Mucosa of rectum (tissue), 2 donors: ENCODE data around the gene MGAT3.

Source experiments
- H3K27ac ChIP-seq, 2 donors: one replicate each; pipeline ENCODE4 v1.7.0; 2013; ENCODE audit warnings: inconsistent platforms in 2 of 2, low read depth in 2 of 2, low read length in 2 of 2
- H3K27me3 ChIP-seq, 2 donors: one replicate each; pipeline ENCODE4 v1.7.0; 2013; ENCODE audit warnings: low read length in 2 of 2; ENCODE audit not compliant: control insufficient read depth in 2 of 2, insufficient read depth in 2 of 2
- H3K36me3 ChIP-seq, 2 donors: one replicate each; pipeline ENCODE4 v1.7.0; 2013; ENCODE audit warnings: low read length in 2 of 2; ENCODE audit not compliant: control insufficient read depth in 2 of 2, insufficient read depth in 2 of 2
- H3K4me1 ChIP-seq, 2 donors: one replicate each; pipeline ENCODE4 v1.7.0; 2013; ENCODE audit warnings: low read length in 2 of 2, mild to moderate bottlenecking in 1 of 2; ENCODE audit not compliant: control insufficient read depth in 2 of 2, insufficient read depth in 2 of 2
- H3K4me3 ChIP-seq, 2 donors: one replicate each; pipeline ENCODE4 v1.7.0; 2013; ENCODE audit warnings: low read length in 2 of 2
- H3K9ac ChIP-seq, 2 donors: one replicate each; pipeline ENCODE4 v1.7.0; 2013; ENCODE audit warnings: low read length in 2 of 2, low read depth in 1 of 2, mild to moderate bottlenecking in 1 of 2
- H3K9me3 ChIP-seq, 2 donors: one replicate each; pipeline ENCODE4 v1.7.0; 2013; ENCODE audit warnings: low read length in 2 of 2; ENCODE audit not compliant: control insufficient read depth in 2 of 2
- donor health status: healthy.
- donor health status: Normal muscosa, but diverticular disease.

Gene MGAT3

DNA sequence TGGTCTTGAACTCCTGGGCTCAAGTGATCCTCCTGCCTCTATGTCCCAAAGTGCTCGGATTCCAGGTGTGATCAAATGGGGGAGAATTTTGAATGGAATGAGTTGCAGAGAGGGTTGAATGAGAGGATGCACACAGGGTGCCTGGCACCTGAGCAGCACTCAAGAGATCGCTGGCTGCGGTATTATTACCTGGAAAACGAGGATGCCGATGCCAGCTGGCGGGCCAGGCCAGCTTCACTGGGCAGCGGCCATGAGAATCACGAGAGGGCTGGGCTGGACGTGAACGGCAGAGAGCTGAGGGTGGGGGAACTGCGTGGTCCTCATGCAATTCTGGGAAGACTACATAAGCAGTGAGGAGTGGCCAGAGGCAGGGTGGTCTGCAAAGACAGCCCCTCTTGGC is 2.9 kb downstream of the MGAT3 start:
- Histone ChIP-seq H3K27ac (no peak overlapping the region), H3K4me3 (no peak overlapping the region), H3K9me3 (no peaks in the 10 kb centered on the region), H3K9ac (no peak overlapping the region), H3K36me3 (no peaks in the 10 kb centered on the region), H3K27me3 (peaks cover 6 to 30% of the 10 kb centered on the region in 2 donors), H3K4me1 (peaks cover 0 to 10% of the 10 kb centered on the region in 2 donors)

DNA sequence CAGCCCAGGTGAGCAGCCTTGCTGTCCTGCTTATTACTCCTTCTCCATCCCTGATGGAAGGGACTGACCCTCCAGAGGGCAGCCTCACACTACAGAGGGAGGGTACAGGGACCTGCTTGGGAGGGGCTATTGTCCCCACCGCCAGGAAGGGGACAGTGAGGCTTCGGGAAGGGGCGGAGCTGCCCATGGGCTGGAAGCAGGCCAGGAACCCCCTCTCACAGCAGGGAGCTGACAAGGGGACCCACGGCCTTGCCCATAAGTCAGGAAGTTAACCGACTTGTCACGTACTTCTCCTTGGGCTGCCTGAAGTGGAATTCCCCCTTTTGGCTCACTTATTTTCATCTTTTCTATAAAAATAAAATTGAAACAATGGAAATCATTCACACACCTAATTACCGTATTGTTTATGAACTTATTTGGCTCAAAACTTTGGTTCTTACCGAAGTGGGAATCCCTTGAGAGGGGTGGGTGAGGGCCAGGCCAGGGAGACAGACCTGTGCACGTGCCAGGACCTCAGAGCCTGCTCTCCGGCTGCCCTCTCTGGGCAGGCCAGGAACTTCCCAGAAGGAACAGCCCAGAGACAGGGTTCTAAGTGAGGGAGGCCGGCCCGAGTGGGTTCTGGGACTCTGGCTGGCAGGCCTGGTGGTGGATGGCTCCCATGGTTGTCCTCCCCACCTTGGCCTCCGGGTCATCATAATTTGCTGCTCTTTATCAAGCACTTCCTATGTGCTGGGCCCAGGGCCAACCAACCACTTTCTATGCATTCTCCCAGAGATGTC is 5.8 kb downstream of the MGAT3 start:
- Histone ChIP-seq H3K27ac (peak overlapping the region in 1 of 2 donors; percentile 48), H3K4me3 (no peak overlapping the region), H3K36me3 (no peaks in the 10 kb centered on the region), H3K9me3 (no peaks in the 10 kb centered on the region), H3K27me3 (peaks cover 6 to 19% of the 10 kb centered on the region in 2 donors), H3K4me1 (peaks cover under 1 to 17% of the 10 kb centered on the region in 2 donors), H3K9ac (no peak overlapping the region)

- Histone ChIP-seq H3K4me1 (peaks cover 6 to 17% of the 10 kb centered on the region in 2 donors), H3K9me3 (no peaks in the 10 kb centered on the region), H3K36me3 (no peaks in the 10 kb centered on the region), H3K4me3 (no peak overlapping the region), H3K27me3 (peaks cover 4 to 15% of the 10 kb centered on the region in 2 donors), H3K27ac (peak overlapping the region in 1 of 2 donors; percentile 48), H3K9ac (no peak overlapping the region)
These were observed 6.5 kb downstream of the MGAT3 start for GRCh38 chr22:39463277-39463676.

- Histone ChIP-seq H3K4me3 (no peak overlapping the region), H3K27me3 (peaks cover 0 to 10% of the 10 kb centered on the region in 2 donors), H3K9ac (no peak overlapping the region), H3K4me1 (peaks cover 10 to 17% of the 10 kb centered on the region in 2 donors), H3K27ac (peak overlapping the region in 1 of 2 donors; percentile 23), H3K36me3 (no peaks in the 10 kb centered on the region), H3K9me3 (no peaks in the 10 kb centered on the region)
These were observed 7.1 kb downstream of the MGAT3 start for GRCh38 chr22:39463931-39464390.

DNA sequence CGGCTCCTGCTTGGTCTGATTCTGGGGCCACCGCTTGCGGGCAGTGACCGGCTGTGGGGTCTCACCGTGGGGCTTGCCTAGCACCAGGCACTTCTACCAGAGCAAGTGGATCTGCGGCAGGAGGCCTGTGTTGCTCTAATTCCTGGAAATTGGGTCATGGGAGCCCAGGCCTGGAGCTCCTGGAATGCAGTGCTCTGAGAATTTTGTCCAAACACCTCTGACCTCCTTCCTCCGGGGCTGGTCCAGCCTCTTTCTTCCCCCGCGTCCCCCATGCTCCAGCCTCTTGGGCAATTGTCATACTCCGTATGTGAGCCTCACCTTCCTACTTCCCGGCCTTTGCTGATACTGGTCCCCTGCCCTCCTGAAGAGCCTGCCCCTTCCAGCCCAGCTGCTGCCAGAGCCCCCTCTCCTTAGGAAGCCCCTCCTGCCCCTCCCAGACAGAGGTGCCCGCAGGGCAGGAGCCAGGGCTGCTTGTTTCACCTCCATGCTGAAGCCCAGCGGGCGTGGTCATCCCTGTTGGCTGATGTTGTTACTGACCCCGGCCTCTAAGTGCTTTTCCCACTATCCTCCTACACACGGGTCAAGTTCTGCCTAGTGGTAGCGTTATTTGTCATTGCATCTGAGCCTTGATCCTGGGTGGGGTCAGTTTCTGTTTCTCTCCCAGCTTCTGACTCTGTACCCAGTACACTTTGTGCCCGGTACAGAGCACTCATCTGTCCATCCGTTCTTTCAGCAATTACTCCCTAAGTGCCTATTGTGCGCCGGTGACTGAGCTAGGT is 9.6 kb downstream of the MGAT3 start:
- Histone ChIP-seq H3K4me1 (peaks cover 22 to 31% of the 10 kb centered on the region in 2 donors), H3K27ac (peak overlapping the region; percentile 41 to 48)

GRCh38 chr22:39467390-39467895 is 10.6 kb downstream of the MGAT3 start:
- H3K9ac ChIP-seq, result no peak overlapping the region
- H3K27ac ChIP-seq, result peak overlapping the region; percentile 10 to 48
- H3K9me3 ChIP-seq, result no peaks in the 10 kb centered on the region
- no peaks in the 10 kb centered on the region for H3K36me3 ChIP-seq
- no peak overlapping the region for H3K4me3 ChIP-seq
- H3K4me1 ChIP-seq, result peaks cover 32 to 38% of the 10 kb centered on the region in 2 donors
- no peaks in the 10 kb centered on the region for H3K27me3 ChIP-seq

More for the DNA sequence above, 9.6 kb downstream of the MGAT3 start:
- H3K36me3 ChIP-seq, result no peaks in the 10 kb centered on the region
- no peak overlapping the region for H3K4me3 ChIP-seq
- H3K9ac ChIP-seq, result no peak overlapping the region
- no peaks in the 10 kb centered on the region for H3K9me3 ChIP-seq
- no peaks in the 10 kb centered on the region for H3K27me3 ChIP-seq

DNA sequence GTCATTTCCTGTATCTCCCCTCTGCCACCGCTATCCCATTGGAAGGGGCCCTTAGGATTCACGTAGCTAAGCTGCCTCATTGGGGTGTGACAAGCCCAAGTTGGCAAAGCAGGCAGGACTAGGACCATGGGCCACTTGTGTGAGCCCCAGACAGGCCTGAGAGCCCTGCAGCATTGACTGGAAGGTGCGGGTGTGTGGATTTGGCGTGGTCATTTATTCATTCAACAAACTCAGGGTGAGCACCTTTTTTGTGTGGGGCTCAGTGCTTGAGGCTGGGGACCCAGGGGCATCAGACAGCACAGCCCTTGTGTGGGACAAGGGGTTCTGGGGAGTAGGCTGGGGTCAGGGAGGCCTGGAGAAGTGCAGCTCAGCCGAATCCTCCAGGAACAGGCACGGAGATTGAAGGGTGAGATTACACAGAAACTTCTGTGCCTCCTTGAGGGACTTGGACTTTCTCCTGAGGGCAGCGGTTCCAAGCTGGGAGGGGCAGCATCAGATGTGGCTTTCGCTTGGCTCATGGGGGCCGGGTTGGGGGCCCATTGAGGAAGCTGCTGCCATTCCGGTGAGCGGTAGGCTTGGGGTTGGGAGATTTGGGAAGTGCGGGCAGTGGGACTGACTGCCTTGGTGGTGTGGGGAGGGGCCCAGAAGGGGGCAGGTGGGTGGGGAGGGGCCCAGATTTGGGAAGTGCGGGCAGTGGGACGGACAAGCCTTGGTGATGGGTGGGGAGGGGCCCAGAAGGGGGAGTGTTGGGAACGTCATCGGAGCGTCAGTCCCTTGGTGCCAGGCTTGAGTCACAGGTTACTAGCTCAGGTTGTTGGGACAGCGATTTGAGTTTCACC is 11.9 kb downstream of the MGAT3 start:
- no peak overlapping the region for H3K9ac ChIP-seq
- H3K4me1 ChIP-seq, result peaks cover 41 to 43% of the 10 kb centered on the region in 2 donors
- H3K27ac ChIP-seq, result no peak overlapping the region
- H3K4me3 ChIP-seq, result no peak overlapping the region
- H3K9me3 ChIP-seq, result no peaks in the 10 kb centered on the region
- no peaks in the 10 kb centered on the region for H3K36me3 ChIP-seq
- no peaks in the 10 kb centered on the region for H3K27me3 ChIP-seq

- Histone ChIP-seq H3K4me3 (peak overlapping the region in 1 of 2 donors; percentile 2), H3K36me3 (no peaks in the 10 kb centered on the region), H3K27ac (peak overlapping the region in 1 of 2 donors; percentile 23), H3K27me3 (no peaks in the 10 kb centered on the region), H3K9me3 (no peaks in the 10 kb centered on the region), H3K9ac (peak overlapping the region in 1 of 2 donors; percentile 5), H3K4me1 (peaks cover 45 to 49% of the 10 kb centered on the region in 2 donors)
These were observed 12.5 kb downstream of the MGAT3 start for GRCh38 chr22:39469326-39469680.

- Histone ChIP-seq H3K27me3 (no peaks in the 10 kb centered on the region), H3K4me3 (peak overlapping the region in 1 of 2 donors; percentile 2), H3K9me3 (no peaks in the 10 kb centered on the region), H3K4me1 (peaks cover 51 to 55% of the 10 kb centered on the region in 2 donors), H3K27ac (peak overlapping the region in 1 of 2 donors; percentile 23), H3K36me3 (no peaks in the 10 kb centered on the region), H3K9ac (peak overlapping the region in 1 of 2 donors; percentile 5)
These were observed 13.1 kb downstream of the MGAT3 start for GRCh38 chr22:39469681-39470450.
